ENCODE data around the gene P2RX1. TPM values are rescaled to one million over a fixed set of nuclear protein-coding genes. Genes with fewer than 3 reads are reported as not detected.

The P2RX1 gene
- total RNA-seq, 1 experiment from 2014 or later = not detected

DNA sequence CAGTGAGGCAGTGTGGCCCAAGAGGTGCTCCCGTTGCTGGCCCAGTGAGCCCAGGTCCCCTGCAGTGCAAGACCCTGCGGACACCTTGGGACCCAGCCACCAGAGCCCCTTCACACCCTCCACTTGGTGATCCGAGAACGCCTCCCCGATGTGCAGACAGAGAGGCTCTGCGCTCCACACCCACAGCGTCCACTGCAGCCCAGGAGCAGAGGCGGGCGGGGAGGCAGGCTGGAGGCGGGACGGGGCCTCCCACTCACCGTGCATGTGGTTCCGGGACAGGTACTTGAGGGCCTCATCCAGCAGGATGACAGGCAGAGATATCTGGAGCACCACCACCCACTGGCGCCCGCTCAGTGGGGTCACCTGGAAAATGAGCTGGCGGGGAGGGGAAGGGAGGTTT, 12.1 kb upstream of the P2RX1 start:
- H3K79me2 ChIP-seq (ENCODE audit: low read depth) = no peaks in the 10 kb centered on the region
- no peaks in the 10 kb centered on the region for H3K36me3 ChIP-seq (ENCODE audit: low read depth)
- H3K9me3 ChIP-seq (ENCODE audit: insufficient read depth, low read depth) = no peaks in the 10 kb centered on the region
- no peaks in the 10 kb centered on the region for H3K4me1 ChIP-seq (replicated peaks; ENCODE audit: insufficient read depth)
- no peak for TF ChIP-seq EZH2 (IDR thresholded peaks at IDR 0.05; ENCODE audit: low read depth)
- TF ChIP-seq, protein P1, sequence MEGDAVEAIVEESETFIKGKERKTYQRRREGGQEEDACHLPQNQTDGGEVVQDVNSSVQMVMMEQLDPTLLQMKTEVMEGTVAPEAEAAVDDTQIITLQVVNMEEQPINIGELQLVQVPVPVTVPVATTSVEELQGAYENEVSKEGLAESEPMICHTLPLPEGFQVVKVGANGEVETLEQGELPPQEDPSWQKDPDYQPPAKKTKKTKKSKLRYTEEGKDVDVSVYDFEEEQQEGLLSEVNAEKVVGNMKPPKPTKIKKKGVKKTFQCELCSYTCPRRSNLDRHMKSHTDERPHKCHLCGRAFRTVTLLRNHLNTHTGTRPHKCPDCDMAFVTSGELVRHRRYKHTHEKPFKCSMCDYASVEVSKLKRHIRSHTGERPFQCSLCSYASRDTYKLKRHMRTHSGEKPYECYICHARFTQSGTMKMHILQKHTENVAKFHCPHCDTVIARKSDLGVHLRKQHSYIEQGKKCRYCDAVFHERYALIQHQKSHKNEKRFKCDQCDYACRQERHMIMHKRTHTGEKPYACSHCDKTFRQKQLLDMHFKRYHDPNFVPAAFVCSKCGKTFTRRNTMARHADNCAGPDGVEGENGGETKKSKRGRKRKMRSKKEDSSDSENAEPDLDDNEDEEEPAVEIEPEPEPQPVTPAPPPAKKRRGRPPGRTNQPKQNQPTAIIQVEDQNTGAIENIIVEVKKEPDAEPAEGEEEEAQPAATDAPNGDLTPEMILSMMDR (conservative IDR thresholded peaks at IDR 0.05) = no peak
- peaks cover 6% of the 10 kb centered on the region; the same call in 1 of the 2 replicates for H3K27me3 ChIP-seq (ENCODE audit: insufficient read depth, low read depth)
- H3K4me3 ChIP-seq = no peak overlapping the region
- POLR2A ChIA-PET (ENCODE audit: unreplicated experiment) = no interaction called here
- H4K20me1 ChIP-seq (ENCODE audit: insufficient read depth) = no peaks in the 10 kb centered on the region
- H3K4me2 ChIP-seq = no peak overlapping the region
- H2AFZ ChIP-seq = no peak overlapping the region
- H3K9me2 ChIP-seq (ENCODE audit: insufficient read depth) = no peaks in the 10 kb centered on the region
- BruUV-seq (replicated peaks) = no TSS peak
- CTCF ChIA-PET = no interaction called here
- intact Hi-C loops (cut with micrococcal nuclease; ENCODE audit: unreplicated experiment) = no loop called here
- no peaks in the 10 kb centered on the region for H3F3A ChIP-seq (ENCODE audit: insufficient read depth, low read depth)
- no peak overlapping the region for H3K27ac ChIP-seq
- no peak for DNase-seq

DNA sequence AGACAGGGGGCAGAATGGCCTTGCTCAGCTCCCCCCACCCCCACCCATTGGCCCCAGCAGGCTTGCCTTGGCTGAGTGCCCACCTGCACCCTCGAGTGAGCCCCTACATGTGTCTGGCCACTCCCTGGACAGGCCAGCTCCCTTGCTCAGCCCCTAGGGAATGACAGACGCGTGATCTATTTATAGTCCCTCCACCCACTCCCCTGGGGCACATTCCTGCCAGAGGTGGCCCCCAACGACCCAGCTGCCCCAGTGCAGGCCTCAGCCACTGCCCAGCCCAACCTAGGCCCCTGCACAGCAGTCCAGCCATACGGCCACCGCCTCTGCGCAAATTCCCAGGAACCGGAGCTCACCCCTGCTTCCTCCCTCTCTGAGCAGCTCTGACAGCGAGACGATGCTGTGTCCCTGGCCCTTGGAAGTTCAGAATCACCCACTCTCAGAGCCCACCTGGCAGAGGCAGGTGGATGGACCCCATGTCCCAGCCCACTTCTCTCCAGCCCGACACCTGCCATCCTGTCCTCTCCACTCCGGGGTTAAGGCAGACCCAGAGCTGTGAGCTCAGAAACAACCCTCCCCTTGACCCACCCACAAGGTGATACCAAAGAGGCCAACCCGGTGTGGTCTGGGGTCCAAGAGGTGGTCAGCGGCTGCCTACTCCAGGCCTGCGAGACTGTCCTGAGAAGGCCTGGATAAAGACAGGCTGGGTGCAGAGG, 11.5 kb upstream of the P2RX1 start:
- no peaks in the 10 kb centered on the region for H3K36me3 ChIP-seq (ENCODE audit: low read depth)
- intact Hi-C loops (cut with micrococcal nuclease; ENCODE audit: unreplicated experiment) = no loop called here
- no peaks in the 10 kb centered on the region for H3K9me3 ChIP-seq (ENCODE audit: insufficient read depth, low read depth)
- TF ChIP-seq EZH2 (IDR thresholded peaks at IDR 0.05; ENCODE audit: low read depth) = no peak
- TF ChIP-seq, protein P1 (conservative IDR thresholded peaks at IDR 0.05) = no peak
- H4K20me1 ChIP-seq (ENCODE audit: insufficient read depth) = no peaks in the 10 kb centered on the region
- DNase-seq = peak in 1 of 2 experiments; percentile 41
- ChIA-PET POLR2A (ENCODE audit: unreplicated experiment) (no interaction called here), CTCF (no interaction called here)
- no TSS peak for BruUV-seq (replicated peaks)
- H3K4me2 ChIP-seq = no peak overlapping the region
- H3K27me3 ChIP-seq (ENCODE audit: insufficient read depth, low read depth) = peaks cover 6% of the 10 kb centered on the region; the same call in 1 of the 2 replicates
- H3K4me3 ChIP-seq = no peak overlapping the region
- H3K27ac ChIP-seq = no peak overlapping the region
- no peaks in the 10 kb centered on the region for H3K9me2 ChIP-seq (ENCODE audit: insufficient read depth)
- H2AFZ ChIP-seq = no peak overlapping the region
- H3F3A ChIP-seq (ENCODE audit: insufficient read depth, low read depth) = no peaks in the 10 kb centered on the region
- no peaks in the 10 kb centered on the region for H3K79me2 ChIP-seq (ENCODE audit: low read depth)
- no peaks in the 10 kb centered on the region for H3K4me1 ChIP-seq (replicated peaks; ENCODE audit: insufficient read depth)

DNA sequence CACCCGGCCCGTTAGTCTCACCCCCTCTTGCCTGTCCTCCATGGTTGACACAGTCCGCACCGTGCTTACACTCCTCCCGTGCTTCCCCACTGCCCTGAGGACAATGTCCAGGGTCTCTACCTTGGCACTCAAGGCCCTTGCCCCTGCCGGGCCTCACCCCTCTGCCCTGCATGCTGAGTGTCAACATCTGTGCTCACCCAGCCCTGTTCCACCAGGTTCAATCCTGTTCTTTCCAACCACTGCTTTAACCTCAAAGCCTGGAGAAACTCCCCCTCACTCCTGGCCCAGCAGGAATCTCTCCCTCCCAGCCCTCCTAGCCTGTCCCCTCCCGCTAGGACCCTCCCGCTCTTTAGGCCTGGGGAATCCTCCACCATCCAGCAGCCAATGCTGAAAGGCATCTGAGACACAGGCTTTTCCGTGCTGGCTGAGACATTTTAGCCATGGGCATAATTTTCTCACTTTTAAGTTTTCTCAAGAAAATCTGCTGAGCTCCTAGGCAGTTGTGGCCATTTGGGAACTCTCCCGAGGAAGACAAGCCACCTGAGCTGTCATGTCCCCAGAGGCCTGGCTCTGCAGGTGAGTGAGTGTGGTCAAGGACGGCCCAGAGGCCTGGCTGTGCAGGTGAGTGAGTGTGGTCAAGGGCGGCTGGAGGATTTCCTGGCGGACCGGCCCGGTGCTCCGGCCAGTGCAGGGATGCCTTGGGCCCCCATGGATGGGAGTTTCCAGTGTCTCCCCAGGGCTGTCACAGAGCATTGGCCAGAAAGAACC, 10.8 kb upstream of the P2RX1 start:
- POLR2A ChIA-PET (ENCODE audit: unreplicated experiment) = no interaction called here
- Histone ChIP-seq H3K9me3 (ENCODE audit: insufficient read depth, low read depth) (no peaks in the 10 kb centered on the region), H3K27me3 (ENCODE audit: insufficient read depth, low read depth) (peaks cover 6% of the 10 kb centered on the region; the same call in 1 of the 2 replicates), H2AFZ (no peak overlapping the region), H3K36me3 (ENCODE audit: low read depth) (no peaks in the 10 kb centered on the region), H3F3A (ENCODE audit: insufficient read depth, low read depth) (no peaks in the 10 kb centered on the region), H3K4me3 (no peak overlapping the region), H3K4me1 (replicated peaks; ENCODE audit: insufficient read depth) (no peaks in the 10 kb centered on the region), H3K9me2 (ENCODE audit: insufficient read depth) (no peaks in the 10 kb centered on the region), H3K79me2 (ENCODE audit: low read depth) (no peaks in the 10 kb centered on the region), H3K4me2 (no peak overlapping the region), H3K27ac (no peak overlapping the region), H4K20me1 (ENCODE audit: insufficient read depth) (no peaks in the 10 kb centered on the region)
- TF ChIP-seq EZH2 (IDR thresholded peaks at IDR 0.05; ENCODE audit: low read depth) = no peak
- TF ChIP-seq, protein P1 (conservative IDR thresholded peaks at IDR 0.05) = no peak
- CTCF ChIA-PET = no interaction called here
- DNase-seq = peak in 1 of 2 experiments; percentile 35
- no TSS peak for BruUV-seq (replicated peaks)
- intact Hi-C loops (cut with micrococcal nuclease; ENCODE audit: unreplicated experiment) = no loop called here

Measured in PC-9 (cell line).